ENCODE data around the gene ZDHHC11B.
A peak's percentile ranks its signal among the peaks of the same experiment; 100 is the strongest.
"Not testable (repeated sequence)": the region's sequence is repeated elsewhere in the genome, so short reads cannot be mapped to it uniquely, and the experiment has no call there.

ZDHHC11B gene

DNA sequence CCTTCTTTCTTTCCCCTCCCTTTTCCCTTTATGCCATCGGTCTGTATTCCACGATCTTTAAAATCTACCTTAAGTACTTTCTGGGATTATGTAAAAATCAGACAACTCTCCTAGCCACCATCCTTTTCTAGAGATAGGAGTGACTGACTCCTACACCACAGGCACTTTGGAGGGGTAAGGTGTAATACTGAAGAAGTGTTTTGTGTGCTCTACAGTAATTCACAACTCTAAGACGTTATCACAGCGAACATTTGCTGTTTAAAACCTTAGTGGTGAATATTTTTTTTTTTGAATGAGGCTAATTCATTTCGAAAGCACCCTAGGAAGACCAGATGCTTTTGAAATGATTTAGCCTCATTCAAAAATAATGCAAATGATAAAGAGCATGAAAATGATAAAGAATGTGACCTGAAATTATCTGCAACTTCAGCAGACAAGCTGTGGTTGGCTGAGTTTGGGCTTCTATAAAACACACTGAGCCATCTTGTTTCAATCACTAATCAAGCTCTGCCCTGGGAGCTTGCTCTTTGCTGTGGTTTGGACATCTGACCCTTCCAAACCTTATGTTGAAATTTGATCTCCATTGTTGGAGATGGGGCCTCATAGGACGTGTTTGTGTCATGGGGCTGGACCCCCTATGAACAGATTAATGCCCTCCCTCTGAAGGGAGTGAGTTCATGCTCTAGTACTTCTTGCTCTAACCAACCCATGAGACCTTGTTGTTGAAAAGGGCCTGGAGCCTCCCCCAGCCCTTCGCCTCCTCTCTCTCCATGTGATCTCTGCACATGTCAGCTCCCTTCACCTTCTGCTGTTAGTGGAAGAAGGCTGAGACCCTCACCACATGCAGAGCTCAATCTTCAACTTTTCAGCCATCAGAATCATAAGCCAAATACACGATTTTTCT, 70.1 kb downstream of the ZDHHC11B start:
- DNase-seq, result not testable (repeated sequence)

DNA sequence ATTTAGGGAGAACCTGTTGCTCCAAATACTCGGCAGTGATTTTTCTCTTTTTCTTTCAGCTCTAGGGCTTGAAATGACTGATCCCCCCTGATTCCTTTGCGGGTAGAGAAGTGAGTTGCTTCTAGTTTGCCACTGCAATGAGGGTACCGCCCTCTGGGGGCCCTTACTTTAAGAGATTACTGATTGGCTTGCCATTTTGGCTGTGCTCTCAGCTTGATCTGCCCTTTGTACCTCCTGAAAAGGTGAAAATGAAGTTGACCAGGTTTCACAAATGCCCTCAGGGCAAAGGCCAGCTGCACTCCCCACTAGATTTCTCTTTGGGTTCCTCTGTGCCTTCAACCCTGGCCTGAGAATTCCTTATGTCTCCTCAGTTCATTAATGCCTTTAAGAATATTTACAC, 70.8 kb downstream of the ZDHHC11B start:
- not testable (repeated sequence) for DNase-seq

DNA sequence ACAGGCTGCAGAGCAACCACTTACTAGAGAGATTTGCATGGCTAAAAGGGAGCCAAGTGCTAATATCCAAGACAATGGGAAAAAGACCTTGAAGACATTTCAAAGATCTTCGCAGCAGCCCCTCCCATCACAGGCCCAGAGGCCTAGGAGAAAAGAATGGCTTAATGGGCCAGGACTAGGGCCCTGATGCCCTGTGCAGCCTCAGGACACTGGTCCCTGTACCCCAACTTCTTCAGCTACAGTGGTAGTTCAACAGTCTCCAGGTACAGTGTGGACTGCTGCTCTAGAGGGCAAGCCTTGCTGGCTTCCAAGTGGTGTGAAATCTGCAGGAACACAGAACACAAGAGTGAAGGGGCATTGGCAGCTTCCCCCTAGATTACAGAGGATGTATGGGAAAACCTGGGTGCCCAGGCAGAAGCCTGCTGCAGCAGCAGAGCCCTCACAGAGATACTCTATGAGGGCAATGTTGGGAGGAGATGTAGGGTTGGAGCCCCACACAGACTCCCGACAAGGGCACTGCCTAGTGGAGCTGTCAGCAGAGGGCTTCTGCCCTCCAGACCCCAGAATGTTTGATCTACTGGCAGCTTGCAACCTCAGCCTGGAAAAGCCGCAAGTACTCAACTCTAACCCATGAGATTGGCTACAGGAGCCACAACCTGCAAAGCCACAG, 75.5 kb downstream of the ZDHHC11B start:
- not testable (repeated sequence) for DNase-seq

DNA sequence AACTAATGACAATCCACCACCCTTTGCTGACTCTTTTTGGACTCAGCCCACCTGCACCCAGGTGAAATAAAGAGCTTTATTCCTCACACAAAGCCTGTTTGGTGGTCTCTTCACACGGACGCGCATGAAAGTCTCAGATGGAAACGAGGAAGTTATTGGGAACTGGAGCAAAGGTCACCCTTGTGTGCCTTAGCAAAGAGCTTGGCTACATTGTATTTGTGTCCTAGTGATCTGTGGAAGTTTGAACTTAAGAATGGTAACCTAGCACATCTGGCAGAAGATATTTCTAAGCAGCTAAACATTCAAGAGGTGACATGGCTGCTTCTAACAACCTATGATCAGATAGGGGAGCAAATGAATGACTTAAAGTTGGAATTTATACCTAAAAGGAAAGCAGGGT, 76.2 kb downstream of the ZDHHC11B start:
- not testable (repeated sequence) for DNase-seq

DNA sequence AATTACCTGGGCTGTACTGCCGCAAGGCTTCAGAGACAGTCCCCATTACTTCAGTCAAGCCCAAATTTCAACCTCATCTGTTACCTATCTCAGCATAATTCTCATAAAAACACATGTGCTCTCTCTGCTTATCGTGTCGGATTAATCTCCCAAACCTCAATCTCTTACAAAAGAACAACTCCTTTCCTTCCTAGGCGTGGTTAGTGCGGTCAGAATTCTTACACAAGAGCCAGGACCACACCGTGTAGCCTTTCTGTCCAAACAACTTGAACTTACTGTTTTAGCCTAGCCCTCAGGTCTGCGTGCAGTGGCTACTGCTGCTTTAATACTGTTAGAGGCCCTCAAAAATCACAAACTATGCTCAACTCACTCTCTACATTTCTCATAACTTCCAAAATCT, 78.4 kb downstream of the ZDHHC11B start:
- not testable (repeated sequence) for DNase-seq

DNA sequence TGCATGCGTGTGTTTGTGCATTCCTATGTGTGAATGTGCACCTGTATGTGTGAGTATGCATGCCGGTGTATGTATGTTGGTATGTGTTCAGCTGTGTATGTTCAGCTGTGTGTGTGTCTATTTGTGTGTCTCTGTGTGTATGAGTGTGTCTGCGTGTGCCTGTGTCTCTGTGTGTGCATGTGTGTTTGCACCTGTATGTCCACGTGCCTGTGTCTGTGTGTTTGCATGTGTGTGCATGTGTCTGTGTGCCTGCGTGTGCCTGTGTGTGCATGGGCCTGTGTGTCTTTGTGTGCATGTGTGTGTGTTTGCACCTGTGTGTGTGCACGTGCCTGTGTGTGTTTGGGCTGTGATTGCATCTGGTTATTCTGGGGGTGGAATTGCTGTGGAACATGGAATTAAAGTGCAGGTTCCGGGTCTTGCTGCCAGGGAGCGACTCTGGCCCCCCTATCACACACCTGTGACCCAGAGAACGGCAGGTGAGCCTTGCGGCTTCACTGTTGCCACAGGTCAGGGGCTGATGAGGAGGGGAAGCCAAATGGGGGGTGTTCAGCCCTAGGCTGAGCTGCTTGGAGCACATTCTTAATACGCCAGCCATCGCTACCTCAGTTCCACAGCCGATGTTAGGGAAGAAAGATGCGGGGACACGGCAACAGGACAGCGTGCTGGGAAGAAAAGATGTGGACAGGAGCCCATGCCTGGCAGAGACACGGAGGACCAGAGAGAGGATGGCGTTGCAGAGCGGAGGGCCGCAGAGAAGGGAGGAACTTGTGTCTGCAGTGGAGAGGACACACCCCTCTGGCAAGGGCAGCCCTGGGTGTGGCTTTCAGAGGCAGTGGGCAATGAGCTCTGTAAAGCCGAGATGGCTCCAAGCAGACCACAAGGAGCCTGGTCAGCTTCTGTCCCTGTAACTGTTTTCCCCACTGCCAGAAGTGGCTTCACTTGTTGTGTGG, 87.5 kb downstream of the ZDHHC11B start:
- DNase-seq, result not testable (repeated sequence)

DNA sequence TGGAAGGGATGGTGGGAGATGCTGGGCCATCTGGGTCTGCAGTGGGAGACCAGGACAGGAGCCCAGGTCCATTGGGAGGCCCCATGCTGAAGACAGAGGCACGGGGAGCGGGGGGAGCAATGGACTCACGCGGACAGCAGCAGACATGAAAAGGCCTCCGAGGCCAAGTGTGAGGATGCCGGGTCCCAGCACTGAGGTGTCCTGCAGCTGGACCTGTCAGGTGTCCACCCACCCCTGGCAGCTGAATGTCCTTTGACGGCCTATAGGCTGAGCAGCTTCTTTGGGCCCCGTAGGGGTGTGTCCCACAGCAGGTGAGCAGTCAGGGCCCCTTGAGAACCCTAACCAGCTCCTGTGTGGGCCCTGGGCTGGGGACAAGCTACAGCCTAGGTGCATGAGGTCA, 88.3 kb downstream of the ZDHHC11B start:
- DNase-seq, result not testable (repeated sequence)

DNA sequence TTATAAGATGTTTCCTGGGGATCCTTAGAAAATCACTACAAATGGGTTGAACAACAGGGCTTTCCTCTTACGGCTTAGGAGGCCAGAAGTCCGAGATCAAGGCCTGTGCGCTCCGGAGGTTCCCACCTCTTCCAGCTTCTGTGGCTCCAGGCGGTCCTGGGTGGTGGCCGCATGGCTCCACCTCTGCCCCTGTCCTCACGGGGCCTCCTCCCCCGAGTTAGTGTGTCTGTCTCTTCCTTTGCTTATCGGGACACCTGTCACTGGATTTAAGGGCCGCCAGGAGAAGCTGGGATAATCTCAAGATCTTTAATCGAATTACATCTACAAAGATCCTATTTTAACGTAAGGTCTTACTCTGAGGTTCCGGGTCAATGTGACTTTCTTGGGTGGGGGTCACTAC, 89.1 kb downstream of the ZDHHC11B start:
- not testable (repeated sequence) for DNase-seq

DNA sequence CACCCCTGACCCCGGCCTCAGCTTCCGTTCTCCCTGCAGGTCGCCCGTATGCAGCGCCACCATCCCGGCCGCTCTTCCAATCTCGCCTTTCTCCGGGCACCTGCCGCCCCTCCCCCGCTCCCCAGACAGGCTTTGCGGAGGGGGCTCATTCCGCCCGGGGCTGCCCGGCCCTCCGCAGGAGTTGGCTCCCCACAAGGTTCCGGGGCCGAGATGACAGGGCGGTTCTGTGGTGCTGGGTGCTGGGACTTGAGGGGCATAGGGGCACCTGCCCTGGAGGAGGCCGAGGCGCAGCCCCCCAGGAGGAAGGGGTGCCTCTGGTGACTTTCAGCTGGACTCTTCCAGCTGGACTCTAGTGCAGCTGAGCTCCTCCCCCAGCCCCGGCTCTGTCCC, 90.5 kb downstream of the ZDHHC11B start:
- DNase-seq, result not testable (repeated sequence)

DNA sequence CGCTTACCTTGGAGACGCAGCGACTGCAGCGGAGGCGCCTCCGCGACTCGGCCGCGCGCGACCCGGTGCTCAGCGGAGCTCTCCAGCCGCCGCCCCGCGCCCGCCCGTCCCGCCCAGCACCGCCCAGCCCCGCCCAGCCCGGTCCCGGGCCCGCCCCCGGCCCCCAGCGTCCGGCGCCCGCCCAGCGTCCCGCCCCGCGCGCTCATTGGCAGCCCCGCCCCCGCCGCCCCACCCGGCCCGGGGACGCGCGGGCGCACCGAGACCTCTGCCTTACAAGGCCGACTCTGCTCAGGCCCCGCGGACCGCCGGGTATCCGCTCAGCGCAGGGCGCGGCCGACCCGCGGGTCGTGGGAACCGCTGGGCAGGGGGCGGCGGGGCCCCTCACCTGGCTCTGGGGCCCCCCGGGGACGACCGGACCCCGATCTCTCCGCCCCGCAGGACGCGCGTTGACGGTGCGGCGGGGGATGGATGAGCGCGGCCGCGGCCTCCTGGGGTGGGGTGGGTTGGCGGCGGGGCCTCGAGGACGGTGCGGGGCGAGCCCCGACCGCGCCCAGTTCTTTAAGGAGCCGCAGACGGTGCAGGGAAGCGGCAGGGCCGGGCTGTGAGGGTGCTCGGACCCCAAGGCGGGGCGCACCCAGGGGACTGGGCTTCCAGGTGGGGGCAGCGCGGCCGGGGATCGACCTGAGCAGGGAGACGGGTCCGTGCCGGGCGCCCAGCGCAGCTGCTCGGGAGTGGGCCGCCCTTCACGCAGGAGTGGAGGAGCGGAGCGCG, 91.1 kb downstream of the ZDHHC11B start, which contains the start of gene TPPP:
Gene TPPP (minus strand): TSS at position 82 of the 771 bp plus-strand sequence. CDS start 15,292 bp downstream, outside the sequence.
- peak; percentile 53 for DNase-seq

DNA sequence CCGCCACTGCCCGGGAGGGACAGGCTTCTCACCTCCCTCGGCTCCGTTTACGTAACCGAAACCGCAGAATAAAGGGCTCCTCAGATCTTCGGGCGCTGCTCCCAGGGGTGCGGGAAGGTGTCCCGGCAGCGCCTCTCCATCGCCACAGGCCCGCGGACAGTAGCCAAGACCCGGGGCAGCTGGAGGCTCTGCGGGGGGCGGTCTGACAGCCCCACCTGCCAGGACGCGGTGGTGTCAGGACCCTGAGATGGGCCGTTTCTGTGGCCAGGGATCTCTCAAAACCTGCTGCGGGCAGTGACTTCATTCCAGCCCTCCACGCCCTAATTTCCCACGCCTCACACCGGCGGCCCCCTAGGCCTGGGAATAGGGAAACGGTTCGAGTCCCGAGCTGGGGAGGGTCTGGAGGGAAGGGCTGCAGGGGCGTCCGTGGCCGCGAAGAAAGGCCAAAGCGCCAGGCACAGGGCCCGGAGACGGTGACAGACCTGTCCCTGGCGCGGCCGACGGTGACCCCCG, 91.9 kb downstream of the ZDHHC11B start:
- not testable (repeated sequence) for DNase-seq

DNA sequence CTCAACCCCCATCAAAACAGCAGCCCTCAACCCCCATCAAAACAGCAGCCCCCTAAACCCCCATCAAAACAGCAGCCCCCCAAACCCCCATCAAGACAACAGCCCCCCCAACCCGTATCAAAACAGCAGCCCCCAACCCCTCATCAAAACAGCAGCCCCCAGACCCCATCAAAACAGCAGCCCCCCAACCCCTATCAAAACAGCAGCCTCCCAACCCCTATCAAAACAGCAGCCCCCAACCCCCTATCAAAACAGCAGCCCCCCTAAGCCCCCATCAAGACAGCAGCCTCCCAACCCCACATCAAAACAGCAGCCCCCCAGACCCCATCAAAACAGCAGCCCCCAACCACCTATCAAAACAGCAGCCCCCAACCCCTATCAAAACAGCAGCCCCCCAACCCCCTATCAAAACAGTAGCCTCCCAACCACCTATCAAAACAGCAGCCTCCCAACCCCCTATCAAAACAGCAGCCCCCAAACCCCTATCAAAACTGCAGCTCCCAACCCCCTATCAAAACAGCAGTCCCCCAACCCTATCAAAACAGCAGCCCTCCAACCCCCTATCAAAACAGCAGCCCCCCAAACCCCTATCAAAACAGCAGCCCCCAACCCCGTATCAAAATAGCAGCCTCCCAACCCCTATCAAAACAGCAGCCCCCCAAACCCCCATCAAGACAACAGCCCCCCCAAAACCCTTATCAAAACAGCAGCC, 92.6 kb downstream of the ZDHHC11B start:
- no peak for DNase-seq

DNA sequence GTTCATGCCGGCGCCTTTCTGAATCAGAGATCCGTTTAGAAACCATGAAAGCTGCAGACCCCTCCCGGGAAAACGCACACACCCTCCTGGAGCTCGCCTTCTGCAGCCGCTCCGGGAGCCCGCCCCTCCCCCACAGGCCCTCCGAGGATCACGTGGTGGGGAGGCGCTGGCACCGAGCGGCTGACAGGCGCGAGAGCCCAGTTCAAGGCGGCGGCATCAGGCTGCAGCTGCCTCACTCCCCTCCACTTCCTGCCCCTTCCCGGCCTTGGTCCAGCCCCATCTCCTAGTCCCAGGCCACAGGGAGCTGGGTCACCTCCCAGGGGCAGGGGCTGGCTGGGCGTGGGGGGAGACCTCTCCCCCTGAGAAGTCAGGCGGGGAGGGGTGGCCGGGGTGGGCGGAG, 93.5 kb downstream of the ZDHHC11B start:
- not testable (repeated sequence) for DNase-seq

DNA sequence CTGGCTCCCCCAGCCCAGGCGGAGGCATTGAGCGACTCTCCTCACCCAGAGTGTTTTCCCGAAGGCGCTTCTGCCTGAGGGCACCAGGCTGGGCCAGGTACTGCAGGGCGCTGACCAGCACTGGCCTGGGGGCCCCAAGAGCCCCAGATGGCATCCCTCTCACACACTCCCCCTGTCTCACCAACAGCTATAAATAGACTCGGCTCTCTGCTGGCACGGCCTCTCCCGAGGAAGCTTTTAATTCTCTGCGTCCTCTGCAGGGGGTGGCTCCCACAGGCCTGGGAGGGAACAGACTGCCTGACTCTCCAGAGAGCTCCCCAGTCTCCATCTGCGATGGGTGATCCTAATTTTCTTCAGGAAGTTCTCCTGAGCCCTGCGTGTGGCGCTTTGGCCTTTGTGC, 94.2 kb downstream of the ZDHHC11B start:
- not testable (repeated sequence) for DNase-seq

DNA sequence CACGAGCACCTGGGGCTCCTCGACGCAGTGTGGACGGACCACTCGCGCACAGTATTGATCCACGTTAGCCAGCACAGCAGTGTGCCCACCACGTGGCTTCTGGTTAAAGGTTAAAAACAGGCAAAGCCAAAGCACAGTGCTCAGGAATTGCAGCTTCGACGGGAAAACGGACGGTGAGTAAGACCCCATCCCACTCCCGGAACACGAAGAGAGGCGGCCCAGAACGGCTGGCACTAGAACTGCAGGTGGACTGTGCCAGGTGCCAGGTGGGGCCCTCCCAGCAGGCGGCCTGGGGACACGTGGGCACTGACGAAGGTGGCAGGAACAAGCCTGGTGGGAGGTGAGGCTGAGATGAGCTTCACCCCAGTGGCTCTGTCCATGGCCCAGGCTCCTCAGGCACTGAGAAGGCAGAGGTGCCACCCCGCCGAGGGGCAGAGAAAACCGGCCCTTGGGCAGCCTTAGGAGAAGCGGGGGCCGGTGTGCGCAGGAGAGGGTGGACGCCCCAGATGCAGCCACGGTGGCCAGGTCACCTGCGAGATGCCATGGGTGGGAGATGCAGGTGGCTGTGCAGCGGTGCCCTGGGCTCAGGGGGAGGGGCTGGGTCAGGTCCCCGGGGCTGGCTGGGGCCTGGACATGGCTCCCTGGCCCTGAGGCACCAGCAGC, 96.0 kb downstream of the ZDHHC11B start:
- not testable (repeated sequence) for DNase-seq

DNA sequence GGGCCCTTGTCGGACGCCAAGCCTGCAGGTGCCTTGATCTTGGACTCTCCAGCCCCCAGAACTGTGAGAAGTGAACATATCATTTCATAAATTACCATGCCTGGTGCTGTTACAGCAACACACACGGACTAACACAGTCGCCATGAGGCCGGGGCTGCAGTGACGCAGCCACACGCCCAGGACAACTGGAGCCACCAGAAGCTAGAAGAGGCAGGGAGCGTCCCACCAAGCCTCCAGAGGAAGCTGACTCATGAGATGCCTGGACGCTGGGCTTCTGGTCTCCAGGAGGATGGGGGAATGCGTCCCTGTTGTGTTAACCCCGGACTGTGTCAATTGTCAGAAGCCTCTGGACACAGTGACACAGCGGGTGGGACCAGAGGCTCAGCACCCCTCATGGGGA, 97.6 kb downstream of the ZDHHC11B start:
- not testable (repeated sequence) for DNase-seq

DNA sequence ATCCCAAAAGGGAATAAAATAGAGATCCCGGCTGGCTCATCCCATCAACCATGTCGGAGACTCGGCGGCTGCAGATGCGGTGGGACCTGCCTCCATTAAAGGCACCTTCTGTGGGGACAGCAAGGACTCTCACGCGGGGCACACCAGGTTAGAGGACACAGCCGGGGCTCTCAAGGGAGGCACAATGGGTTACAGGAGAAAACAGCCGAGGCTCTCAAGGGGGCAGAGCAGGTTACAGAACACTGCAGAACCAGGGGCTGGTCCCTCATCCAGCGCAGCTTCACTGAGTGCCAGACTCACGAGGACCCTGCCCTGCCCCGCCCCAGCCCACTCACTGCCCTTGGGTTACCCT, 98.4 kb downstream of the ZDHHC11B start:
- not testable (repeated sequence) for DNase-seq

DNA sequence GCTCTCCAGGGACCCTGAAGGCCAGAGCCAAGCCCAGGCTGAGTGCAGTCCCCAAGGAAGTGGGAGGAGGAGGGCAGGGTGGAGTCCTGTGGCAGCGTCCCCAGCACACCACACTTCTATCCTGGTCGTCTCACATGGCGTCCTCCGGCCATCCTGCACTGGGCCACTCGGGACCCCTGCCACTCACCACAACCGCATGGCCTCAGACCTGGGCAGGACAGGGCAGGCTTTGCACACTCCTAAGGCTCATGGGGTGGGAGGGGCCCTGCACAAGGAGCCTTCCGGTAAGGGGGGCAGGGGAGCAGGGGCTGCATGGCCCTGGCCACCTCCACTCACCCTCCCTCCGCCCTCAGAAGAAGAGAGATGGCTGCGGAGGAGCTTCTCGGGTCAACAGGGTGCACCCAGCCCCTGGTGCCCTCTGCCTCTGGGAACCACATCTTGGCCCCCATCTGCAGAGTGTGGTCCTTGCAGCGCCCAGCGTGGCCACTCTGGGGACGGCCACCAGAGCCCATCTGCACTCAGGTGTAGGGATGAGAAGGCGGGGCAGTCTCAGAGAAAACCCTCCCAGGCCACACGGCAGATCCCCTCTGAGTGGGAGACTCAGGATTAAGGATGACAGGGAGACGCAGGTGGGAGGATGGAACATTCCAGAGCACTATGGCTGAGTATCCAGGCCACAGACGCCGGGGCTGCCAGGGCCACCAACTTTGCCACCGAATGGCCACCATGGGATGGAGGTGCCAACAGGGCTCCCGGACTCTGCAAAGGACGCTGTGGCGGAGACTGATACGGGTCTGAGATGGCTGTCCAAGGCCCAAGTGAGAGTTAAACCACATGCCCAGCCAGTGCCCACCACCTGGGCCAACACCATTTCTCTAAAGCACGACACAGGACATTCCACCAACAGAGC, 99.0 kb downstream of the ZDHHC11B start:
- no peak for DNase-seq

DNA sequence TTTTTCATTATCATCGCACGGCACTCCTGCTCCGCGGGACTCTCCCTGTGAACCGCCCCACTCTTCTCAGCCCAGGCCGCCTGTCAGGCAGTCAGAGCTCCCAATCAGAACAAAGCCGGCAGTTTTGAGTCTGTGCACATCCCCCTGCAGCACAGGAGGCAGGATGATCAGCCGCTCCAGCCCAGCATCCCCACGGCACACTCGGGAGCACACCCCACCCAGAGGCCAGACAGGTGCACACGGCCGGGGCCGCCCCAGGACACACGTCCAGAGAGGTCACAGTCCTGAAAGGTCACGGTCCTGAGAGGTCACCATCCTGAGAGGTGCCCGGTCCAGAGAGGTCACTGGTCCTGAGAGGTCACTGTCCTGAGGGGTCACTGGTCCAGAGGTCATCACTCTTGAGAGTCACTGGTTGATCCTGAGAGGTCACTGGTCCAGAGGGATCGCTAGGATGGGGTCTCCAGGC, 99.7 kb downstream of the ZDHHC11B start:
- DNase-seq, result no peak
